MG63 (cell line): Measurements from ENCODE around the gene ACVR2A. TPM values are rescaled to one million over a fixed set of nuclear protein-coding genes. Genes with fewer than 3 reads are reported as not detected.

Experiments used
- DNase-seq: peaks from one replicate; pipeline ENCODE4 v3.0.0-alpha.2; 2020
- H3K27me3 ChIP-seq: fragments of 250-450 bp; sonication (Bioruptor Pico); 2 replicates; pipeline ENCODE4 v1.5.1; 2020; ENCODE audit warnings: mild to moderate bottlenecking, moderate library complexity
- H3K36me3 ChIP-seq: fragments of 250-450 bp; sonication (Bioruptor Pico); 2 replicates; pipeline ENCODE4 v1.5.1; 2020; ENCODE audit warnings: mild to moderate bottlenecking, moderate library complexity
- H3K4me3 ChIP-seq: fragments of 250-450 bp; sonication (Bioruptor Pico); 2 replicates; pipeline ENCODE4 v1.5.1; 2020; ENCODE audit warnings: mild to moderate bottlenecking, moderate library complexity
- H3K9me3 ChIP-seq: fragments of 250-450 bp; sonication (Bioruptor Pico); 2 replicates; pipeline ENCODE4 v1.5.1; 2020; ENCODE audit warnings: mild to moderate bottlenecking, moderate library complexity
- total RNA-seq: library from RNA; depleted of rRNA; stranded (reverse); fragments of >200 nt; shearing (Covaris generic); gene quantifications from 2 replicates; pipeline ENCODE4 v1.2.3, GENCODE V29; 2014; ENCODE audit warnings: low replicate concordance

The ACVR2A gene
- total RNA-seq, 1 experiment from 2014 or later, result 4.1 TPM

DNA sequence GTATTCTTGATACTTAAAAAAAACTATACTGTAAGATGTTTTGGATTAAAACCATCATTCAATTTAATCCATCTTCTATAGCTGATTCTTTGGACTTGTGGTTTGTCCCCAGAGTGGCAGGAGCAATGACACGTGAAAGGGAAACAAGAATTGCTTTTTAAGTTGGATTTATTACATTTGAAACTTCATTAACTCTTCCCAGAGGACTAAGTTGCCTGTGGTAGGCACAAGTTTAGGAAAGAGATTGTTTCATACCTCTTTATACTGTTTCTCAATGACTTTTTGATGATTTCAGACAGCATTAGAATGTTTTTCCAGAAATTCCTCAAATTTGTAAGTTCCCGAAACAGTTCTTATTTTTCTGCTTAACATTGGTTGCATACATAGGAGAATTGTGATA, 41.3 kb downstream of the ACVR2A start:
- no peak overlapping the region for H3K4me3 ChIP-seq

GRCh38 chr2:147888680-147889079, 43.9 kb downstream of the ACVR2A start:
- Histone ChIP-seq H3K36me3 (no peaks in the 10 kb centered on the region), H3K27me3 (no peaks in the 10 kb centered on the region), H3K9me3 (no peaks in the 10 kb centered on the region), H3K4me3 (no peak overlapping the region)
- DNase-seq, result no peak

More for the DNA sequence above, 41.3 kb downstream of the ACVR2A start:
- Histone ChIP-seq H3K9me3 (no peaks in the 10 kb centered on the region), H3K36me3 (no peaks in the 10 kb centered on the region), H3K27me3 (no peaks in the 10 kb centered on the region)
- DNase-seq, result no peak

DNA sequence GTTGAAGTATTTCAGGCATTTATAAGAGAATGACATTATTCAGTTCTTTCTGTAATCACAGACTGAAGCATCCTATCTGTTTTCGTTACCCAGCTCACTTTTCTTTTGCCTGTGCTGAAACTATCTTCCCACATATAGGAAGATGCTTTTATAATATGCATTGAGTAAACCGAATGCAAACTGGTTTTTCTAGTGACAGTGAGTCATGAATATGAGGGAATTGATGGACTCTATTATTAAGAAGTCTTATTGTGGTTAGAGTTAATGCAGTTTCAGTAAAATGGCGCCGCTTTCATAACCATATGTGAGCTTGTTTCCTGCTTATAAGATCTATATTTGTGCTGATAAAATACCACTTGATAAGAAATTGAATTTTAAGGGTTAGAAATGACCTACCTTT, 59.2 kb downstream of the ACVR2A start:
- no peak for DNase-seq
- no peaks in the 10 kb centered on the region for H3K9me3 ChIP-seq
- no peaks in the 10 kb centered on the region for H3K36me3 ChIP-seq
- H3K4me3 ChIP-seq, result no peak overlapping the region
- no peaks in the 10 kb centered on the region for H3K27me3 ChIP-seq

GRCh38 chr2:147909178-147909577, 64.3 kb downstream of the ACVR2A start:
- H3K27me3 ChIP-seq, result no peaks in the 10 kb centered on the region
- H3K4me3 ChIP-seq, result no peak overlapping the region
- no peaks in the 10 kb centered on the region for H3K36me3 ChIP-seq
- no peaks in the 10 kb centered on the region for H3K9me3 ChIP-seq
- no peak for DNase-seq

GRCh38 chr2:147910990-147911473, 66.2 kb downstream of the ACVR2A start:
- Histone ChIP-seq H3K4me3 (no peak overlapping the region), H3K9me3 (no peaks in the 10 kb centered on the region), H3K36me3 (no peaks in the 10 kb centered on the region), H3K27me3 (no peaks in the 10 kb centered on the region)
- DNase-seq, result no peak

- Histone ChIP-seq H3K36me3 (peaks cover 5% of the 10 kb centered on the region; the same call in 1 of the 2 replicates), H3K27me3 (no peaks in the 10 kb centered on the region), H3K4me3 (no peak overlapping the region), H3K9me3 (no peaks in the 10 kb centered on the region)
- no peak for DNase-seq
Observed at GRCh38 chr2:147913701-147914480, 69.1 kb downstream of the ACVR2A start.

DNA sequence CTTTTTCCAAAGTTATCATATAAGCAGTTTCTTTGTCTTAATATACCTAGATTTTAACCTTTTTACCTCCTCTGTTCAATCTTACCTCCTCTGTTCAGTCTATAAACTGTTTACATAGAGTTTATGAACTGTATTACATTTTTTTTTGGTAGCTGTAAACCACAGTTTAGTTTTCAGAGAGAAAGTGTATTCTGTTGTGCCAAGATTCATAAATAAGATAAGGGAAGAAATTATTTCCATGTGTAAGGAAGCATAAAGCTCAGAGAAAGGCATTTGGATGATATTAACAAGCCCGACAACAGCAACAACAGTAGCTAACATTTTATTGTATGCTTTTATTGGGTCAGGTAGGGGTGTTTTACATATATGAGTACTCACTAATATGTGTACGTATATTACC, 71.2 kb downstream of the ACVR2A start:
- Histone ChIP-seq H3K36me3 (peaks cover 5% of the 10 kb centered on the region; the same call in 1 of the 2 replicates), H3K4me3 (no peak overlapping the region), H3K27me3 (no peaks in the 10 kb centered on the region), H3K9me3 (no peaks in the 10 kb centered on the region)
- no peak for DNase-seq

GRCh38 chr2:147916723-147917122, 71.9 kb downstream of the ACVR2A start:
- H3K36me3 ChIP-seq, result peaks cover 7% of the 10 kb centered on the region

DNA sequence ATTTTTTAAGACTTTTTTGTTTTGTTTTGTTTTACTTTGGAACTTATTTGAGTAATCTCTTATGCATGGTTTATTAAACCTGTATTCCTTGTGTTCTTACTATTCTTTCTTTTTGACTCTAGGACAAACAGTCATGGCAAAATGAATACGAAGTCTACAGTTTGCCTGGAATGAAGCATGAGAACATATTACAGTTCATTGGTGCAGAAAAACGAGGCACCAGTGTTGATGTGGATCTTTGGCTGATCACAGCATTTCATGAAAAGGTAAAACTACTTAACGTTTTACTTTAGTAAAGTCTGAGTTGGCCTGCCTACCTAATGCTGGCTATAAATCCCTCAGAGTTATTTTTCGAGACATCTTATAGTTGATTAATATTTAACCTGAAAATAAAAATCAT, 72.3 kb downstream of the ACVR2A start:
- no peak for DNase-seq
- Histone ChIP-seq H3K27me3 (no peaks in the 10 kb centered on the region), H3K36me3 (peaks cover 8% of the 10 kb centered on the region), H3K9me3 (no peaks in the 10 kb centered on the region), H3K4me3 (no peak overlapping the region)

More at GRCh38 chr2:147916723-147917122, 71.9 kb downstream of the ACVR2A start:
- no peak for DNase-seq
- Histone ChIP-seq H3K4me3 (no peak overlapping the region), H3K27me3 (no peaks in the 10 kb centered on the region), H3K9me3 (no peaks in the 10 kb centered on the region)

GRCh38 chr2:147923846-147924245, 79.0 kb downstream of the ACVR2A start:
- Histone ChIP-seq H3K36me3 (peaks cover 5% of the 10 kb centered on the region), H3K9me3 (no peaks in the 10 kb centered on the region), H3K4me3 (no peak overlapping the region), H3K27me3 (no peaks in the 10 kb centered on the region)
- DNase-seq, result no peak

DNA sequence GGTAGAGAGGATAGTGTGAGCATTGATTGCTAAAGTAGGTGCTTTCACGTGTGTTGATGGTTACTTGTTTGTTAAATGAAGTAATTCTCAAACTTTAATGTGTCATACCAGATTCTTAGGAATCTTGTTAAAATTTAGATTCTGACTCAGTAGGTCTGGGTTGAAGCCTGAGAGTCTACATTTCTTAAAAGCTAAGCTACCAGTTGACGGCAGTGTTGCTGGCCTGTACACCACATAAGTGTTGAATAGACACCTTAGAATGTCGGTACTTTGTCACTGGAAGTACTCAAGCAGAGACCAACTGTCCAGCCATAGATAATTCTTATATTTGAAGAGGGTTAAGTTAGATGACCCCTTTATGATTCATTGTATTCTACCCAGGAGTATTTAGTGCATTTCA, 79.8 kb downstream of the ACVR2A start:
- Histone ChIP-seq H3K27me3 (no peaks in the 10 kb centered on the region), H3K36me3 (peaks cover 5% of the 10 kb centered on the region), H3K9me3 (no peaks in the 10 kb centered on the region), H3K4me3 (no peak overlapping the region)
- DNase-seq, result no peak

DNA sequence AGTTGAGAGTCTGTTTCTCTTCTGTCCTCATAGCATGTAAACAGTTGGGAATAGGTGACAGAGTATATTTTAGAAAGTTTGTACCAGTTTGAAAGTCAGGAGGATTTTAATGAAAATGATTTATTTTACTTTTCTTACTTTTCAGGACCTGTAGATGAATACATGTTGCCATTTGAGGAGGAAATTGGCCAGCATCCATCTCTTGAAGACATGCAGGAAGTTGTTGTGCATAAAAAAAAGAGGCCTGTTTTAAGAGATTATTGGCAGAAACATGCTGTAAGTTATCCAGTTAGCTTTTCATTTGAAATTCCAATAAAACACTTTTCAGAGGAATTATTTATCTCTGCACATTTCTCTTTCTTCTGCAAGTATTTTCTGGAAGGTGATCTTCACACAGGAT, 81.1 kb downstream of the ACVR2A start:
- Histone ChIP-seq H3K9me3 (no peaks in the 10 kb centered on the region), H3K36me3 (peaks cover 5% of the 10 kb centered on the region), H3K4me3 (no peak overlapping the region), H3K27me3 (no peaks in the 10 kb centered on the region)
- no peak for DNase-seq

DNA sequence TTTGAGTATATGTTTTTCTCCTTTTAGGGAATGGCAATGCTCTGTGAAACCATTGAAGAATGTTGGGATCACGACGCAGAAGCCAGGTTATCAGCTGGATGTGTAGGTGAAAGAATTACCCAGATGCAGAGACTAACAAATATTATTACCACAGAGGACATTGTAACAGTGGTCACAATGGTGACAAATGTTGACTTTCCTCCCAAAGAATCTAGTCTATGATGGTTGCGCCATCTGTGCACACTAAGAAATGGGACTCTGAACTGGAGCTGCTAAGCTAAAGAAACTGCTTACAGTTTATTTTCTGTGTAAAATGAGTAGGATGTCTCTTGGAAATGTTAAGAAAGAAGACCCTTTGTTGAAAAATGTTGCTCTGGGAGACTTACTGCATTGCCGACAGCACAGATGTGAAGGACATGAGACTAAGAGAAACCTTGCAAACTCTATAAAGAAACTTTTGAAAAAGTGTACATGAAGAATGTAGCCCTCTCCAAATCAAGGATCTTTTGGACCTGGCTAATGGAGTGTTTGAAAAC, 82.3 kb downstream of the ACVR2A start:
- H3K27me3 ChIP-seq, result no peaks in the 10 kb centered on the region
- H3K9me3 ChIP-seq, result no peaks in the 10 kb centered on the region
- H3K36me3 ChIP-seq, result peaks cover 5% of the 10 kb centered on the region; the same call in 1 of the 2 replicates
- DNase-seq, result no peak
- no peak overlapping the region for H3K4me3 ChIP-seq

- no peak overlapping the region for H3K4me3 ChIP-seq
- no peaks in the 10 kb centered on the region for H3K9me3 ChIP-seq
- no peaks in the 10 kb centered on the region for H3K27me3 ChIP-seq
- no peak for DNase-seq
- H3K36me3 ChIP-seq, result peaks cover 43% of the 10 kb centered on the region
Observed at GRCh38 chr2:147933931-147934330, 89.1 kb downstream of the ACVR2A start.

- Histone ChIP-seq H3K9me3 (no peaks in the 10 kb centered on the region), H3K4me3 (no peak overlapping the region), H3K27me3 (no peaks in the 10 kb centered on the region), H3K36me3 (peaks cover 43% of the 10 kb centered on the region)
- DNase-seq, result no peak
Observed at GRCh38 chr2:147934881-147935620, 90.2 kb downstream of the ACVR2A start.

DNA sequence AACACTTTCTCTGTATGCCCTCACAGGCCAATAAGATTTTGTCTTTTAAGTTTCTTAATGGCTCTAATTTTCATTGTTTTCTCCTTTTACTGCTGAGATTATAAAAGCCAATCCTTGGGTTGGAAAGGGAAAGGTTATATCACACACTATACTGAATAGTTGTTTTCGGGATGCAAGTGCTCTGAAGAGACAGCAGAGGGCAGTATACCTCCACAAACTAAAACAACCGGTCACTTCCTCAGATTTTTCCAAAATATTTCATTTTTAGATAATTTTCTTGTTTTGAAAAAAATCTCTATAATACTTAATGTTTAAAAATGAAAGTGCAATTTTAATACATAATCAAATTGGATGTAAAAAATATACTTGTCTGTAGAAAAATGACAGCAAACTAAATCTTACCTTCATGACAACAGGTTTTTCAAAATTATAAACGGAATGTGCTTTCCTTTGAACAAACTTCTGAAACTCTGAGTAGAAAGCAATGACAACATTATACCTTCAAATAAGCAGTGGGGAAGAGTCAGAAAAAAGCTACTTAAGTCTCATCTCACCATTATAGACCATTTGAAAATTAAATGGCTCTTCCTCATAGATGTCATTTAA, 93.0 kb downstream of the ACVR2A start:
- no peaks in the 10 kb centered on the region for H3K9me3 ChIP-seq
- H3K36me3 ChIP-seq, result peaks cover 37% of the 10 kb centered on the region
- H3K4me3 ChIP-seq, result no peak overlapping the region
- no peaks in the 10 kb centered on the region for H3K27me3 ChIP-seq
- DNase-seq, result no peak

DNA sequence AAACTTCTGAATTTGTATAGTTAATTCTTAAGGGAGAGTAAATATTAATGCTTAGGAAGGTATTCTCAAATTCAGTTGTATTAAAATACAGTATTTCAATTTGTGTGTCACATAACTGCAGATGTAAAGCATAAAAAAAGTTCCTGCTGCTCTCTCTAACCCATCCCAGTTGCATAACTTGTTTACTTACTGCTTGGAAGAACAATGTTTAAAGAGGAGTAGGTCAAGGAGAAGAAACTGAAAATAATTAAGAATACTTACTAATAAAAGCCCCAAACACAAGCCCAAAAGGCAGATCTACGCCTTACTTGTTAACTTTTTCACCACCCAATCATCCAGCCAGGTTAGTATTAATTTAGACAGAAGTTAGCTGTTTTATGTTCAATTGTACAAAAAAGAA, 94.5 kb downstream of the ACVR2A start:
- Histone ChIP-seq H3K27me3 (no peaks in the 10 kb centered on the region), H3K36me3 (peaks cover 27% of the 10 kb centered on the region), H3K9me3 (no peaks in the 10 kb centered on the region), H3K4me3 (no peak overlapping the region)
- DNase-seq, result no peak
